ENCODE results near the gene C10orf143. TPM values are rescaled to one million over a fixed set of nuclear protein-coding genes. Genes with fewer than 3 reads are reported as not detected.

C10orf143 gene
- total and polyA plus RNA-seq, 3 donors from 2014 or later = 3.7 to 7.6 (median 7.2) TPM

DNA sequence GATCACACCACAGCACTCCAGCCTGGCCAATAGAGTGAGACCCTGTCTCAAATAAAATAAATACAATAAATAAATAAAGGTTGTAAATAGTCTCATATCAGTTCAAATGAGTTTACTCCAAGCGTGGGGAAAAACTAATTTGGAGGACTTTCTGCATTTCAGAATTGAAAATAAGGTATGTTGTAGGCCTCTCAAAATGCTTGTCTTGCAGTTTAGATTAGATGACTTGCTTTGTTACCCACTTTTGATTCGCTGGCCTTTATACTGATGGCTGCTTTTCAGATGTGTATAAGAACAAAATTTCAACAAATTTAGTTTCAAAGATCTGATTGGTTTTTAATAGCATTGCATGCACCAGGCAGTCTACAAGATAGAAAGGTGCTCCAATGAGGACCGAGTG, 2.2 kb upstream of the C10orf143 start:
- DNase-seq = no peak
- H3K9me3 ChIP-seq = no peaks in the 10 kb centered on the region
- no peak overlapping the region for H3K4me3 ChIP-seq
- TF ChIP-seq, protein P1, sequence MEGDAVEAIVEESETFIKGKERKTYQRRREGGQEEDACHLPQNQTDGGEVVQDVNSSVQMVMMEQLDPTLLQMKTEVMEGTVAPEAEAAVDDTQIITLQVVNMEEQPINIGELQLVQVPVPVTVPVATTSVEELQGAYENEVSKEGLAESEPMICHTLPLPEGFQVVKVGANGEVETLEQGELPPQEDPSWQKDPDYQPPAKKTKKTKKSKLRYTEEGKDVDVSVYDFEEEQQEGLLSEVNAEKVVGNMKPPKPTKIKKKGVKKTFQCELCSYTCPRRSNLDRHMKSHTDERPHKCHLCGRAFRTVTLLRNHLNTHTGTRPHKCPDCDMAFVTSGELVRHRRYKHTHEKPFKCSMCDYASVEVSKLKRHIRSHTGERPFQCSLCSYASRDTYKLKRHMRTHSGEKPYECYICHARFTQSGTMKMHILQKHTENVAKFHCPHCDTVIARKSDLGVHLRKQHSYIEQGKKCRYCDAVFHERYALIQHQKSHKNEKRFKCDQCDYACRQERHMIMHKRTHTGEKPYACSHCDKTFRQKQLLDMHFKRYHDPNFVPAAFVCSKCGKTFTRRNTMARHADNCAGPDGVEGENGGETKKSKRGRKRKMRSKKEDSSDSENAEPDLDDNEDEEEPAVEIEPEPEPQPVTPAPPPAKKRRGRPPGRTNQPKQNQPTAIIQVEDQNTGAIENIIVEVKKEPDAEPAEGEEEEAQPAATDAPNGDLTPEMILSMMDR (IDR thresholded peaks at IDR 0.05) = no peak
- TF ChIP-seq POLR2A (IDR thresholded peaks at IDR 0.05) = no peak
- H3K4me1 ChIP-seq = no peaks in the 10 kb centered on the region
- no peaks in the 10 kb centered on the region for H3K36me3 ChIP-seq (ENCODE audit: low read depth, missing control alignments)
- no peaks in the 10 kb centered on the region for H3K27me3 ChIP-seq
- intact Hi-C loops (cut with DNase I; ENCODE audit: low total_unique reads) = no loop called here
- no peak overlapping the region for H3K27ac ChIP-seq
- 80 to 88% methylated on average over 3 of the region's 3 CpGs for WGBS, 2 donors

DNA sequence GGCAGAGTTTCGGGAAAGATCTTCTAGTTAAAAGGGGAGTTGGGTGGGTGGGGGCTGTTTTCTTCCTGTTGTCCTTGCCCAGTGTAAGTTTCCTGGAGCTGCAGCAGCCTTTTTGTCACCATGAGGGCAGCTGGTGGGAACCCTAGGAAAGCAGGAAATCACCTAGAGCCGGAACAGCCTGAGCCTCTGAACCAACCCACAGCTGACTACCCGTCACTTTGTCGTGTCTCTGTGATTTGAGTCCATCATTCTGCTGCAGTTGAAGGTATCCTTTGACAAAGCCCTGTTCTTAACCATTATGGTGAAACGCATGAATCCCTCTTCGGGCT, 1.2 kb upstream of the C10orf143 start:
- H3K4me1 ChIP-seq = no peaks in the 10 kb centered on the region
- TF ChIP-seq, protein P1 (IDR thresholded peaks at IDR 0.05) = no peak
- peak overlapping the region; percentile 85 to 90 for H3K27ac ChIP-seq
- intact Hi-C loops (cut with DNase I; ENCODE audit: low total_unique reads) = no loop called here
- no peaks in the 10 kb centered on the region for H3K36me3 ChIP-seq (ENCODE audit: low read depth, missing control alignments)
- H3K9me3 ChIP-seq = no peaks in the 10 kb centered on the region
- no peaks in the 10 kb centered on the region for H3K27me3 ChIP-seq
- WGBS, 2 donors = 46 to 66% methylated on average over 6 of the region's 6 CpGs
- DNase-seq = no peak
- peak overlapping the region; percentile 77 to 82 for H3K4me3 ChIP-seq

DNA sequence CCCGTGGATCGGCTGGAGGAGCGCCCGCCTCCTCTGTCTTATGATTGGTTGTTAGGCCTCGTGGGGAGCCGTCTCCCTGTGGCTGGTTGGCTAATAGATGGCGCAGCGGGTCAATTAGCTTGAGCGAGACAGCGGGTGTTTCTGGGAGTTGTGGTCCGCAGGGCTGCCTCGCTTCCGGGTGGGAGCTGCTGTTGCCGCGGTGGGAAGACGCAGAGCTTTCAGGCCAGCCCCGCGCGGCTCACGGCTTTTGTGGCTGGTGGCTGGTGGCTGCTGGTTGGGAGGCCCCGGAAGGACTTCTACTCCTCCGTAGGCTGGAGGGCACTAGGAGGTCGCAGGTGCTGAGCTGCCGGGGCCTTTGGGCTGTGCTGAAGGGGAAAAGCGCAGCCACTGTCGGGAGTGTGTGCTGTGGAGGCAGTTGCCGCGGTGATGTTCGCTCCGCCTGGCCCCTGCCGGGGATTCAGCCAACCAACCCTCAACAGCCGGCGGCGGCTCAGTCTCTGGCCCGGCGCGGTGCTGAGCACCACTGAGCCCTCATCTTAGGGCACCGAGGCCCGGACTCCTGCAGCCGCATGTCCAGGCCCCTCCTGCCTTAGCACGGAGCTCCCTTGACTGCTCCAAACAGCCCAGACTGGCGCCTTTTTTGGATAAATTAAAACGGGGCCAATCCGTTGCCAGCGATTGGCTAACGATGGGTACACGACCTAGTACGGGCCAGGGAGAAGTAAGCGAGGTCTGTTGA, 652 bp upstream of the C10orf143 start:
- Histone ChIP-seq H3K27ac (peak overlapping the region; percentile 85 to 90), H3K9me3 (no peaks in the 10 kb centered on the region), H3K4me3 (peak overlapping the region; percentile 77 to 82), H3K27me3 (no peaks in the 10 kb centered on the region), H3K36me3 (ENCODE audit: low read depth, missing control alignments) (no peaks in the 10 kb centered on the region), H3K4me1 (no peaks in the 10 kb centered on the region)
- no peak for TF ChIP-seq POLR2A (IDR thresholded peaks at IDR 0.05)
- TF ChIP-seq, protein P1 (IDR thresholded peaks at IDR 0.05) = peak in 1 of 3 experiments; percentile 1
- DNase-seq = peak; percentile 99
- 1 to 4% methylated on average over 12 to 49 of the region's 49 CpGs for WGBS, 2 donors
- intact Hi-C loops (cut with DNase I; ENCODE audit: low total_unique reads) = no loop called here

DNA sequence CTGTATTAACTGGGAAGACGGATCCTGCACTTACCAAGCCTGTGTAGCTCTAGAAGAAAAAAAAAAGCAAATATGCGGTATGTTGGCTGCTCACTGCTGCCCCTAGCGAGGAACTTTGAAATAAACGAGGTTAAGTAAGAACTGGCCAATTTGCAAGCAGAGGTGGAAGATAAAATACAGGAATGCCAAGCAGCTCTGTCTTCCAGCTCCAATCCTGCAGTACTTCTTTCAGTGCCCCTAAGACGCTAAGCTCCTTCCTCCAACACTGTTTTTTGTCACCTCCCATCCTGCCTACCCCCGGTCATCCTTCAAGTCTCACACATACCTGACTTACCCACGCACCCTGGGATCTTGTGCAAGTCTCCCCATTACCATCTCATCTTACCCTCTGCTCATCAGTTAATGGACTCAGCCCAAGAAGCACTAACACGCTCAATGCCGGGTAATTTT, 809 bp downstream of the C10orf143 start:
- no peaks in the 10 kb centered on the region for H3K4me1 ChIP-seq
- H3K27ac ChIP-seq = peak overlapping the region; percentile 85 to 90
- no peaks in the 10 kb centered on the region for H3K9me3 ChIP-seq
- TF ChIP-seq, protein P1 (IDR thresholded peaks at IDR 0.05) = peak; percentile 50 to 90 (median 85)
- TF ChIP-seq POLR2A (IDR thresholded peaks at IDR 0.05) = no peak
- 1 to 3% methylated on average over 9 of the region's 9 CpGs for WGBS, 2 donors
- H3K27me3 ChIP-seq = no peaks in the 10 kb centered on the region
- intact Hi-C loops (cut with DNase I; ENCODE audit: low total_unique reads) = no loop called here
- peak; percentile 88 for DNase-seq
- no peaks in the 10 kb centered on the region for H3K36me3 ChIP-seq (ENCODE audit: low read depth, missing control alignments)
- H3K4me3 ChIP-seq = peak overlapping the region; percentile 77 to 82
